GM10847 (cell line): ENCODE data around the gene KLF13.

Experiments used
- POLR2A ChIP-seq: IDR thresholded peaks from 2 replicates; pipeline ENCODE4 v1.6.1; 2011; ENCODE audit not compliant: insufficient read length; ENCODE audit errors: extremely low read depth

KLF13 gene

DNA sequence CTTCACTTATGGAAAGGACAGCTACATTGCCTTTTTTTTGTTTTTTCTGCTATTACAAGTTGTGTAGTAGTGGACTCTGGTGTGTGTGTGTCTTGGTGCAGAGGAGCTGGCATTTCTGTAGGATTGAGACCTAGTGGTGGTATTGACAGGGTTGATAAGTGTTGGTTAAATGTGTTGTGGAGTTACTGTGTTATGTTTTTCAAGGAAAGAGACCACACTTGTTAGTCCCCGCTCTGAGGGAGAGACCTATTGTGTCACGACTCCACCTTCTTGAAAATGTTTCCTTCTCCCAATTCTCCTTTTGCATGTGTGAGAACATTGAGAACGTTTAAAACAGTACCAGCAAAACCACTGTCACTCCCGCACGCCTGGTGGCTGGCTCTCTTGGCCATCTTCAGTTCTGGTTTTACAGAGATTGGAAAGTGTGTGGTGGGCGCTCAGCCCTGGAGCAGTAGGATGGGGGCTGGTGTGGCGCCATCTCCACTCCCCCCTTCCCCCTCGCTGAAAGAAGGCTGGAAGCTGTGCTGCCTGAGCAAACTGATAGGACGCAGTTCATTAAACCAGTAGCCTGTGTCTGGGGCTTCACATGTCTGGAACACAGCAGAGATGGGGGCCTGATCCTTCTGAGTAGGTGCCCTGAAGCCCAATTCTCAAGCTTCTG, 5.5 kb downstream of the KLF13 start:
- no peak for TF ChIP-seq POLR2A

DNA sequence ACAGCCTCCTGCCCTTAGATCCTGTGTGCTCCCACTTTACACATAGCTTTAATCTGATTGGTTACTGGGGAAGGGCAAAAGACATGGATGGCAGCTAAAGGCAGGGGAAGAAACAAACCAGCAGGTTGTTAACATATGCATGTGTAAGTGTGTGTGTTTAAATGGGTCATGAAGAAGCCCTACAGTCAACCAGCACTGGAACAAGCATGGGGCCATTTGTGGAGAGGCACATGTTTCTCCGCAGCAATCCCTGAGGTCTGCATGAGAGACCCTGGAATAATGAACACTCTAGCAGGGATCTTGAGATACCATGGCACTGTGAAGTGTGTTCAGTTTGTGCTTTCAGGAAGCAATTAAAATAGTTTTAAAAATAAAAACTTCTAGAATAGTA, 6.0 kb downstream of the KLF13 start:
- TF ChIP-seq POLR2A: no peak

DNA sequence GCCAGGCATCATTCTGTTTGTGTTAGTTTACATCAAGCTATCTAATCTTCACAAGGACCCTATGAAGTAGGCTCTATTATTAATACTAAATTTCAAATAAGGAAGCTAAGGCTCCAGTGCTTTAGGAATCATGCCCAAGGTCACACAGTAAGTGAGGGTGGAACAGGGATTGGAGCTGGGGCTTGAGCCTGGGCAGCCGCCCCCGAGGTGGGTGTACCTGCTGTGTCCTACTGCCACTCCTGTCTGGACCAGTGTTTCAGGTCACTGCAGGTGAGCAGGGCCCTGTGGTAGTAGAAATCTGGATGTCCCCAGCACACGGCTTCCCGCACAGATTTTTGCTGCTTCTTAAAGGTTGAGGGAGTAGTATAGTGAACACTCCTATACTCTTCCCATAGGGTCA, 6.5 kb downstream of the KLF13 start:
- no peak for TF ChIP-seq POLR2A

DNA sequence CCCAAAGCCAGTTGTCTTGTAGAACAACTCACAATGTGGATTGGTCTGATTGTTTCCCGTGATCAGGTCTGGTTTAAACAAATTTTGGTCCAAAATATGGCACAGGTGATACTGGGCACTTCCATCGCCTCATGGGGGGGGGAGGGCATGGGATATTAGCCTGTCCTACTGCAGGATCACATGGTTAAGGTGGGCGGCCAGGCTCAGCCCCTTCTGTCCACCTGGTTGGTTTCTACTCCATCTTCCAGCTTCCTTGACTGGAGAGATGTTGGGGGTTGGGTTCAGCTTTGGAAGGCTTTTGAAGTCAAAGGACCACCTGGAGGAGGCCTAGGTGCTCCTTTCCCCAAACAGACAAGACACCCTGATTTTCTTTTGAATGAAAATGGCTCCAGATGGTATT, 7.2 kb downstream of the KLF13 start:
- TF ChIP-seq POLR2A: no peak

DNA sequence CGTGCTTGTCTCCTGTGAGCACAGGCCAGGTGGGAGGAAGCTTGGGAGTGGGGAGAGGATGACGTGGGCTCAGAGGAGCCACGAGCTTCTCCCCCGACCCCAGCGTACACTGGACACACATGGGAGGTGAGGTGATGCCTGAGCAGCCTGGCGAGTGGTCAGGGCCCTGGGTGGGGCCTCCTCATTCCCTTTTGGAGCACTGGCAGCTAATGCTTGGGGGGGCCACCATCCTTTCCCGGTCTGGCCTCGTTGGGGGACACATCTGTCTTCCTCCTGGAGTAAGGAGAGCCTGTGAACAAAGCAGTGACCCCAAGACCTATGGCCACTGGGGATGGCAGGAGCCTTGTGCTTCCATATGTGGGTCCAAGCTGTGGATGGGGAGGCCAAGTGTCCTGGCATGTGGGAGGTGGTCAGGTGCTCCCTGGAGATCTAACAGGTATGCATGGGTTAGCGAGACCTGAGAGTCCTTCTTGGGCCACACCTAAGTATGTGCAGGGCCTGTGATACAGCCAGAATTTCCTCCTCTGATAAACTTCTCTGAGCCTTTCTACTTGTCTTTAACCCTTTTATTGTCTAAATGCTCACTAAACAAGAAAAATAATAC, 9.5 kb downstream of the KLF13 start:
- TF ChIP-seq POLR2A: no peak

DNA sequence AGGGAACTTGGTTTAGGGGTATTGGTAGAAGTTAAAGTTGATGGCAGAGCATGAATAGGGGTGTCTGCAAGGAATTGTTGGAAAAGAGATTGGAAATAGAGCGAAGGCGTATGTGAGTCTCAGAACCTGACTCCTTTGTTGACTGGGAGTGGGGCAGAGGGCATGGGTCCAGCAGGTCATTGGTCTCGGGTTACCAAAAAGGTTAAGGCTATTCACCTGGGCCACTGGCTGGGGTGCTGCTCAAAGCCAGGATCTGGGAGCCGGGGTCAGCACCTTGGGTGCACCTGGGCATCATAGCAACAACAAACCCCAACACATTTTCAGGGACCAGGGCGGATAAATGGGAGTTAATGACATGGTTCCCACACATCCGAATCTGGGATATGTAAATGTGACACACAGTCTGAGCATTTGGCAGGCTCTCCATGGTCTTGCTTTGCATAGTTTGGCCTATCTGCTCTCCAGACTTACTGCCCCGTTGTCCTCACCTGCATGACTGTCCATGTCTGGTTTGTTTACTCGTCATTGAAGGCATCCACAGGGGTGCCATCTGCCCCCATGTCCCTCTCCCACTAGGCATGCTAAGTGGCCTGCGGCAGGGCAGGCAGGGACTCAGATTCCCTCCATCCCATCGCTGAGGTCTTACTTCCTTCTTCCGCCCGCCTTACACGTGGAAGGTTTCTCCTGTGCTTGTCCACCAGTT, 10.1 kb downstream of the KLF13 start:
- no peak for TF ChIP-seq POLR2A

DNA sequence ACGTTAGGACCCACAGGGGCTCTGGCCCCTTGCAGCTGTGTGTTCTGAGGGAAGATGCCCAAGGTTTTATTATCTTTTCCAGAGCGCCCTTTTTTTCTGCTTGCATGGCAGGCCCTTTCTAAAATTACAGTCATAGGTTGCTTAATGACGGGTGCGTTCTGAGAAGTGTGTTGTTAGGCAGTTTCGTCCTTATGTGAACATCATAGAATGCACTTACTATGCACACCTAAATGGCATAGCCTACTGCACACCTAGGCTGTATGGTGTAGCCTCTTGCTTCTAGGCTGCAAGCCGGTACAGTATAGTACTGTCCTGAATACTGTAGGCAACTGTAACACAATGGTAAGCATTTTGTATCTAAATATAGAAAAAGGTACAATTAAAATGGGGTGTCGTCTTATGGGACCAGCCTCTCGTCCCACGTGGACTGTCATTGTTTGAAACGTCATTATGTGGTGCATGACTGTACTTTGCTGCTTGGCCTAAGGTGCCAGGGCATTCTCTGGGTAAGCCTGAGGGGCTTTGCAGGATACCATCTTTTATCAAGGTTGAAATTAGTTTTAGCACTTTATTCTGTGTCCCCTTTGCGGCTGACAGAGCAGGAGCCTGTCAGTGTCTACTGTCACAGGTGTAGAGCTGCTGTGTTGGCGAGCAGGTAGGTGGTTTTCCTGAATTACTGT, 10.9 kb downstream of the KLF13 start:
- TF ChIP-seq POLR2A: no peak

DNA sequence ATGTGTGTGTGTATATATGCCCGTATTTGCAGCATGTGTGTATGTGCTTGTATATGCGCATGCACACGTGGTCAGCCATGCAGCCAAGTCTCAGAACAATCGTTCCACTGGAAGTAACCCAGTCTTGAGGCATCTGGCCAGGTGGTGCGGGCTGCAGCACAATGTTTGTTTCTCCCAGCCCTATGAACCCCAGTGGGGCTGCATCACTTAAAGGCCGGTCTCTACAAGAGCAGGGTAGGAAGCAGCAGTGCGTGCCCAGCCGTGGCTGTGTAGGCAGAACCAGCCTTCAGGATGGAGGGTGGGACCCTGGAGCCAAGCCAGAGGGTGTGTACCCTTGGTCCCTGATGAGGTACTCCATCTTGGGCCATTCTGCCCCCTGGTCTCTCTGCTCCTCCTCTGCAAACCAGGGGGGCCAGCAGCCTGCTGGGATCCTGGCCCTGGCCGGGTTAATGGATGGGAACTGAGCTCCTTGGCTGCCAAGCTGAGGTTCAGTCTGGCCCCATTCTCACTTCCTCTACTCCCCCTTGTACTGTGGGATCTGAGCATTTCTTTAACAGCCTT, 11.8 kb downstream of the KLF13 start:
- TF ChIP-seq POLR2A: no peak

DNA sequence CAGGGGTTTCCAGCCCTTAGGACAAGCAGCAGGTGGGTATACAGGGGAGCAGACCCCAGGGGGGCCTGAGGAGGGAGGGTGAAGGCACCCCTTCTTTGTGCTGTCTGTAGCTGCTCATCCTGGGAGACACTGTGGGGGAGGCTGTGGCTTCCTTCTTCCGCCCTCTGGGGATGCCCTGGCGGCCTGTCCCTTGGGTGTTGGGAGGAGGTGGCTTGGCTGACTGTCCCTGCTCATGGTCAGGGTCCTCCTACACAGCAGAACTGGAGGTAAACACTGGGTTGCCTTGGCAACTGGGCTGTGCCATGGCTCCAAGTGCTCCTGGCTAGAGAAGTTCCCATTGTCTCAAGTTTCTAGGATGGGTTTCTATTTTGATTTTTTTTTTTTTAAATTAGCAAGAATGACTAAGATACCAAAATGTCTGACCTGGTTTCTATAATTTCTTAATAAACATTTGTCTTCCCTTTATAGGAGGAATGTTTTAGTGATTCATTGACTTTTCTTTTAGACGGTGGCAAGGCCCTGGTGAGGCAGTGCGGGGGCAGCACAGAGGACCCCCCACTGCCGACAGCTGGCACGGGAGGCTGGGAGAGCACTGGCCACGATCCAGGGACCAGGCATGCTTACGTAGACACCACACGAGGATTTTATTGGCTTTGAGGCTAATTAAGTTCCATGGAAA, 12.4 kb downstream of the KLF13 start:
- TF ChIP-seq POLR2A: no peak

DNA sequence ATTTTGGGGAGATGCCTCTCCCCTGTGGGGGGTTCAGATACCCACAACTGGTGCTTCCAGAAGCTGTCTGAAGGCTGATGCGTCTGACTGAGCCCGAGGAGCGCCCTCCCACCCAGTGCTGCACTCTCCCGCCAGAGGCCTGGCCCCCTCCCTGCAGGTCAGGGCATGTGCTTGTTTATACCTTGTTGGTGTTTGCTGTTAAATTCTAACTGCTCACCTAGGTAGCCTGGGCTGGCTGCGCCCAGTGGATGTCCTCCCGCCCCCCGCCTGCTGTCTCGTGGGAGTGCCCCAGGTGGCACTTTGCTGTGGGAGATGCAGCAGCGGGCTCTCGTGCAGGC, 12.9 kb downstream of the KLF13 start:
- TF ChIP-seq POLR2A: no peak

DNA sequence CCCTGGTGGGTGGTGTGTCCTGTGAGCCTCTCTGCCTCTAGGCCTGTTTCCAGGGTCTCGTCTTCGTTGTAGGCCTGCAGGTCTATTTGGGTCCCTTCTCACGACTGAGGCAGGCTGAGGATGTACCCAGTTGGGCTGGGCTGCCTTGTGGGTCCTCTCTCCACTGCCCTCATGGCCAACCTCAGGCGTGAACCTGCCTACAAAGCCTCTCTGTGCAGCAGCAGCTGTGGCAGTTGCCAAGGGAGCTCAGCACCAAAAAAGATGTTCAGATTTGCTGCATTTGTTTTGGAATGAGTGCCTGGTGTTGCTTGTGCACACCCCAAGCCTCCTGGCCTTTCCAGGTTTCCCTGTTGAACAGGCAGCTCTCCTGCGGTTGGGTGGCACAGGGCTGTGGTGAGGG, 13.4 kb downstream of the KLF13 start:
- TF ChIP-seq POLR2A: no peak

DNA sequence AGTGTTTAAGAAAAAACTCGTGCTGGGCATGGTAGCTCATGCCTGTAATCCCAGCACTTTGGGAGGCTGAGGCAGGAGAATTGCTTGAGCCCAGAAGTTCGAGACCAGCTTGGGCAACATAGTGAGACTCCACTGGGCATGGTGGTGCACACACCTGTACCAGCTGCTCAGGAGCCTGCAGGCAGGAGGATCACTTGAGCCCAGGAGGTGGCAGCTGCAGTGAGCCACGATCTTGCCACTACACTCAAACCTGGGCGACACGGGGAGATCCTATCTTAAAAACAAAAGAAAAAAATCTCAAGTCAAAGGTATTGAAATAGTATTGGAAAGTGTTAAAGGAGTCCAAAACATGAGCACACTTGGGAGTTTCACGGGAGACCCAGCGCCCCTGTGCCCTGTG, 14.0 kb downstream of the KLF13 start:
- no peak for TF ChIP-seq POLR2A

DNA sequence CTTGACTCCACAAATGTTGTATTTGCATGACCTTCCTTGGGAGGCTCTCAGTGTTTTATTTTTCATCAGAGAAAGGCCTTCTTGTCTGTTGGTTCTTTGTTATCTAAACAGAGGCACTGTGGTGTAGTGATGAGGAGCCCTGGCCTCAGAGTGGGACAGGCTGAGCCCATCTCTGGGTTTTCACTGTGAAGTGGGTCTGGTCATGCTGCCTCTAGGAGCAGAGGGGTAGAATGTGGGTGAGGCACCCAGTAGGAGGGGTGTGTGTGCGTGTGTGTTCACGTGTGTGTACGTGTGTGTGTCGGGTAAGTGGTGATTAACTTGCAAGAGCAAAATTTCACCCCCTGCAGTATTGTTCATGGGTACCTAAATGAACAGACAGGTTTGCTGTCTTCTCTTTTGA, 14.4 kb downstream of the KLF13 start:
- no peak for TF ChIP-seq POLR2A

DNA sequence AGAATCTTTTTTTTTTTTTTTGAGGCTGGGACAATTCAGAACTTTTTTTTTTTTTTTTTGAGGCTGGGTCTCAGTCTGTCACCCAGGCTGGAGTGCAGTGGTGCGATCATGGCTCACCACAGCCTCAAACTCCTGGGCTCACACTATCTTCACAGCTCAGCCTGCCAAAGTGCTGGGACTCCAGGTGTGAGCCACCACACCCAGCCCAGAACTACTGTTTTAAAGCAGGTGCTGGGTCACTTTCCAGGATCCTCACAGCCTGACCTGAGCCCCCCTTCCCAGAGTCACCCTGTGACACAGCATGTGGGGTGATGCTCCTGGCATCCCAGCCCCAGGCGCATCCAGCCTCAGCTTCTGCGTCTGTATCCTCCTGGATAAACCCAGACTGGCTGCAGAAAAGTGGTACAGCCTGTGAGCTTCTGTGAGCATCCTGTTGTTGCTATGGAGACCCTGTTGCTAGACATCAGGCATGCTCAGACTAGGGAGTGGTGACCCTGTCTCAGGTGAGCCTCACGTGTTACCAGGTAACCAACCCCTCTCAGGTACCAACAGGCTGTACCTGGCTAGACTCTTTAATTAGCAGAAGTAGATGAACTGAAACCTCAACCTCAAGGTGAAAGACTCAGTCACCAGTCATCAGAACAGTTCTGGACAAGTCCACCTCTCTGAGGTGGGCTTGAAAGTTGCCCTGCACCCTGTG, 15.0 kb downstream of the KLF13 start:
- TF ChIP-seq POLR2A: no peak

DNA sequence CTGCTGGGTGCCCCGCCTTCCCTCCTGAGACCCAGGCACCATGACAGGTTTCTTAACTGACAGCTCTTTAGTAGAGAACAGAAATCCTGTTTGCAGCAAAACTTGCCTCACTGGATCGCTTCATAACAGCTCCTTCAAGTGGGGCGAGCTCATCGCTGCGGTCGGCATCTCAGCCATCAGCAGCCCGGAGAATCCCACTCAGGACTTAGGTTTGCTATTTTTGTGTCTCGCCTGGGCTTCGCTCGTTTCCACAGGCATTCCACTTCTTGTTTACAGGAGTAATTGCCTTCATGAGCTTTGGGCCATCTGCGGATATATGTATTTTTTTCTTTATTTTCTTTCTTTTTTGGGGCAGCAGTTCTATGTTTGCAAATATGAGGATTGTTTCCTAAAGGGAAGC, 15.7 kb downstream of the KLF13 start:
- no peak for TF ChIP-seq POLR2A
